Naive thymus-derived CD8-positive, alpha-beta T cell (primary cell): Measurements from ENCODE around the gene PRPSAP1. TPM values are rescaled to one million over a fixed set of nuclear protein-coding genes. Genes with fewer than 3 reads are reported as not detected.
A peak's percentile ranks its signal among the peaks of the same experiment; 100 is the strongest.

ENCODE experiments used
- ATAC-seq, 2 donors: fragments of 150-1000 bp; cut with Tn5 transposase in 1 of 2; sonication (Bioruptor Pico), chemical (Tn5 transposase) in 1 of 2; 1 replicate in 1 of 2; 2 replicates in 1 of 2; pipeline ENCODE4 v1.10.0; 2021; ENCODE audit warnings: mild to moderate bottlenecking in 2 of 2, moderate library complexity in 2 of 2
- POLR2A ChIA-PET: fragments of 350-600 bp; sonication (Branson Sonifier 250); formaldehyde crosslinking; loops from one replicate; lab custom pipeline; 2021; ENCODE audit warnings: antibody characterized with exemption; lab: Charles Lee
- DNase-seq, 10 donors: peaks; one replicate each; pipeline versions ENCODE4 v3.0.0 to v3.0.0-alpha.2; 2020 to 2022
- H3K27ac Mint-ChIP-seq, 10 donors: one replicate each; pipeline ENCODE4 v1.8.0; 2020 to 2022; ENCODE audit warnings: mild to moderate bottlenecking in 10 of 10, mixed read lengths in 10 of 10, moderate library complexity in 4 of 10, inconsistent platforms in 1 of 10
- H3K27me3 Mint-ChIP-seq, 5 donors: one replicate each; pipeline ENCODE4 v1.8.0; 2021 to 2022; ENCODE audit warnings: mixed read lengths in 5 of 5
- H3K36me3 Mint-ChIP-seq, 3 donors: one replicate each; pipeline ENCODE4 v1.8.0; 2020 to 2022; ENCODE audit warnings: mixed read lengths in 3 of 3, mild to moderate bottlenecking in 2 of 3, inconsistent platforms in 1 of 3
- H3K4me1 Mint-ChIP-seq, 4 donors: one replicate each; pipeline ENCODE4 v1.8.0; 2021 to 2022; ENCODE audit warnings: mixed read lengths in 4 of 4
- H3K4me3 Mint-ChIP-seq, 10 donors: one replicate each; pipeline ENCODE4 v1.8.0; 2020 to 2022; ENCODE audit warnings: mild to moderate bottlenecking in 10 of 10, mixed read lengths in 10 of 10, moderate library complexity in 6 of 10, inconsistent platforms in 1 of 10
- H3K9me3 Mint-ChIP-seq, 9 donors: one replicate each; pipeline ENCODE4 v1.8.0; 2020 to 2022; ENCODE audit warnings: mixed read lengths in 9 of 9, mild to moderate bottlenecking in 3 of 9, inconsistent platforms in 1 of 9, moderate library complexity in 1 of 9
- polyA plus RNA-seq, 3 donors: library from polyadenylated mRNA; unstranded; fragments of 300-500 nt; fragmentation: Illumina TruSeq; gene quantifications; one replicate each; pipeline ENCODE4 v1.2.3, GENCODE V29; 2021
- total RNA-seq, 8 experiments: library from RNA in 2 of 8; stranded (reverse) in 2 of 8; gene quantifications; one replicate each; pipeline ENCODE4 v1.2.3 and lab custom pipeline; 2021 to 2026

The PRPSAP1 gene
- total and polyA plus RNA-seq, 5 experiments from 2014 or later = 37.9 to 62.9 (median 44.7) TPM

DNA sequence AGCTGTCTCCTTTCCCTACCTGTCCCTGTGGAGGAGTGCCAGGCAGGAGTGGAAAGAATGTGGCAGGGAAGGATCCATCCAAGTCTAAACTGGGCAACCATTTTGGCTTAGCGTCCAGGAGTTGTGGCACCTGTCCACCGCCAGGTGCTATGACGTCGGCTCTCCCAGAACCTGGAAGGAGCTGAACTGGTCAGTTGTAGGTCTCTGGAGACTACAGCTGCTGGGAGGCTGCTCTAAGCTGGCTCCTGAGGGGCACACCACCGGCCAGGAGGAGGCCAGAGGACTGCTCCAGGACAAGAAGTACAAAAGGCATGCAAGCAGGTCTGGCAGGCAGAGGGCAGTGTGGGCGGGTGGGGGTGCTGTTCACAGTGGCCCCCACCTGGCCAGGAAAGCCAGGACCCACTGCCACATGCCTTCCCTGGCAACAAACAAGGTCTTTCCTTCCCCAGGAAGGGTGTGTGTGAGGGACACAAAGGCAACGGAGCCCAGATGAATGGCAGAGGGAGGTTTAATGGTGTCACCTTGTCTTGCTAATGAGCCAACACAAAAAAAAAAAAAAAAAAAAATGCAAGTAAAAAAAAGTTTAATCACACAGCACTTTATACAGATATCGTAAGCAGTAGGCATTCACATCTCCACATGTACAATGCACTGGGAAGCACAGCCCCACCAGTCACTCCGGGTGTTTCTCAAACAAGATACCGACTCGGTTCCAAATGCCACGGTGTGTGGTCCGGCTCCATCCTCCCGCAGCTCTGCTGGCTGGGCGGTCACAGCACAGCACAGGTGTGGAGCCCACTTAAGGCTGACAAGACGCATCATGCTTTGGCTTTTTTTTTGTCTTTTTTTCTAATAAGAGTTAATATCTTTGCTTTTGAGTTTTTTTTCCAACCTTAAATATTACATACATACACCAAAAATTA, 35.5 kb upstream of the PRPSAP1 start:
- Mint-ChIP-seq H3K4me3 (no peak overlapping the region), H3K27me3 (no peaks in the 10 kb centered on the region), H3K4me1 (peaks cover 0 to 8% (median 4%) of the 10 kb centered on the region in 4 donors), H3K36me3 (peaks cover 0 to 19% (median 0%) of the 10 kb centered on the region in 3 donors), H3K9me3 (no peaks in the 10 kb centered on the region), H3K27ac (peak overlapping the region in 3 of 10 donors; percentile 31 to 41 (median 40))
- POLR2A ChIA-PET = interaction anchor here (0.7 kb wide), 1 partner anchor 1497 kb away, joined by 3 read pairs; no protein-coding TSS in a partner anchor
- ATAC-seq (no peak), DNase-seq (no peak)

DNA sequence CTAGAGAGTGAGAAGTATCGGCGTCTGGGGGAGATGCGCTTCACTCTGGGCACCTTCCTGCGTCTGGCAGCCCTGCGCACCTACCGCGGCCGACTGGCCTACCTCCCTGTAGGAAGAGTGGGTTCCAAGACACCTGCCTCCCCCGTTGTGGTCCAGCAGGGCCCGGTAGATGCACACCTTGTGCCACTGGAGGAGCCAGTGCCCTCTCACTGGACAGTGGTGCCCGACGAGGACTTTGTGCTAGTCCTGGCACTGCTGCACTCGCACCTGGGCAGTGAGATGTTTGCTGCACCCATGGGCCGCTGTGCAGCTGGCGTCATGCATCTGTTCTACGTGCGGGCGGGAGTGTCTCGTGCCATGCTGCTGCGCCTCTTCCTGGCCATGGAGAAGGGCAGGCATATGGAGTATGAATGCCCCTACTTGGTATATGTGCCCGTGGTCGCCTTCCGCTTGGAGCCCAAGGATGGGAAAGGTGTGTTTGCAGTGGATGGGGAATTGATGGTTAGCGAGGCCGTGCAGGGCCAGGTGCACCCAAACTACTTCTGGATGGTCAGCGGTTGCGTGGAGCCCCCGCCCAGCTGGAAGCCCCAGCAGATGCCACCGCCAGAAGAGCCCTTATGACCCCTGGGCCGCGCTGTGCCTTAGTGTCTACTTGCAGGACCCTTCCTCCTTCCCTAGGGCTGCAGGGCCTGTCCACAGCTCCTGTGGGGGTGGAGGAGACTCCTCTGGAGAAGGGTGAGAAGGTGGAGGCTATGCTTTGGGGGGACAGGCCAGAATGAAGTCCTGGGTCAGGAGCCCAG, 33.5 kb upstream of the PRPSAP1 start:
- POLR2A ChIA-PET = interaction anchor here (1.0 to 3.3 kb wide), 3 partner anchors 11 to 80 kb away, joined by 3 to 39 read pairs (median 25); partner anchors contain the start of gene PRPSAP1
- Mint-ChIP-seq H3K9me3 (no peaks in the 10 kb centered on the region), H3K27ac (peak overlapping the region in 1 of 10 donors; percentile 71), H3K36me3 (peaks cover 0 to 9% (median 0%) of the 10 kb centered on the region in 3 donors), H3K4me3 (peak overlapping the region in 4 of 10 donors; percentile 47 to 87 (median 58)), H3K4me1 (peaks cover 6 to 14% (median 11%) of the 10 kb centered on the region in 4 donors), H3K27me3 (peaks cover 0 to 3% (median 0%) of the 10 kb centered on the region in 5 donors)
- DNase-seq (no peak), ATAC-seq (no peak)

DNA sequence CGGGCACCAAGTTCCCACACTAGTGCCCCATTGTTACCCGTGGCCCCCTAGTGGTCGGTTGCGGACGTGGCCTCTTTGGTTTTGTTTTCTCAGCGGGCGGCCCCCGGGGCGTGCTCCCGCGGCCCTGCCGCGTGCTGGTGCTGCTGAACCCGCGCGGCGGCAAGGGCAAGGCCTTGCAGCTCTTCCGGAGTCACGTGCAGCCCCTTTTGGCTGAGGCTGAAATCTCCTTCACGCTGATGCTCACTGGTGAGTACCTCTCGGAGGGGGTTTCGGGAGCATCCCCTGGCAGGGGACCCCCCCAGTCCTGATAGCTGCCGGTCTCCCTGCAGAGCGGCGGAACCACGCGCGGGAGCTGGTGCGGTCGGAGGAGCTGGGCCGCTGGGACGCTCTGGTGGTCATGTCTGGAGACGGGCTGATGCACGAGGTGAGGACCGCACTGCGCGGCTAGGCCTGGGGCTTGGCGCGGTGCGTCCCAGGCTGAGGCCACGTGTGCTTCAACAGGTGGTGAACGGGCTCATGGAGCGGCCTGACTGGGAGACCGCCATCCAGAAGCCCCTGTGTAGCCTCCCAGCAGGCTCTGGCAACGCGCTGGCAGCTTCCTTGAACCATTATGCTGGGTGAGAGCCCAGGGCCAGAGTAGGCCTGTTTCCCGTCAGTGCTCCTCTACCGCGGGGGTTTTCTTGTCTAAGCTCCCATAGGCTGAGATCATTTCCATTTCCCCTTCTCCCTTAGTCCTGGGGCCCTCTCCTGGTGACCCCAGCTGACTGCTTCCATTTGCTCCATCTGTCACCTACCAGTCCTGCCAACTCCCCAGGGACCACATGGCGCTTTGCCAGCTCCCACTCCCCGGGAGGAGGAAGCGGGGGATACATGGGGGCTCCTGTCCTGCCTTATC, 32.4 kb upstream of the PRPSAP1 start:
- POLR2A ChIA-PET = interaction anchor here (1.0 to 3.3 kb wide), 6 partner anchors 12 to 116 kb away, joined by 3 to 39 read pairs (median 4); partner anchors contain the start of gene PRPSAP1
- peak; percentile 67 to 90 (median 81) for DNase-seq
- Mint-ChIP-seq H3K4me3 (peak overlapping the region; percentile 54 to 87 (median 70)), H3K4me1 (peaks cover 6 to 14% (median 11%) of the 10 kb centered on the region in 4 donors), H3K27me3 (peaks cover 0 to 3% (median 0%) of the 10 kb centered on the region in 5 donors), H3K27ac (peak overlapping the region in 2 of 10 donors; percentile 67 to 71), H3K36me3 (peaks cover 0 to 9% (median 0%) of the 10 kb centered on the region in 3 donors), H3K9me3 (no peaks in the 10 kb centered on the region)
- peak; percentile 52 to 65 for ATAC-seq

DNA sequence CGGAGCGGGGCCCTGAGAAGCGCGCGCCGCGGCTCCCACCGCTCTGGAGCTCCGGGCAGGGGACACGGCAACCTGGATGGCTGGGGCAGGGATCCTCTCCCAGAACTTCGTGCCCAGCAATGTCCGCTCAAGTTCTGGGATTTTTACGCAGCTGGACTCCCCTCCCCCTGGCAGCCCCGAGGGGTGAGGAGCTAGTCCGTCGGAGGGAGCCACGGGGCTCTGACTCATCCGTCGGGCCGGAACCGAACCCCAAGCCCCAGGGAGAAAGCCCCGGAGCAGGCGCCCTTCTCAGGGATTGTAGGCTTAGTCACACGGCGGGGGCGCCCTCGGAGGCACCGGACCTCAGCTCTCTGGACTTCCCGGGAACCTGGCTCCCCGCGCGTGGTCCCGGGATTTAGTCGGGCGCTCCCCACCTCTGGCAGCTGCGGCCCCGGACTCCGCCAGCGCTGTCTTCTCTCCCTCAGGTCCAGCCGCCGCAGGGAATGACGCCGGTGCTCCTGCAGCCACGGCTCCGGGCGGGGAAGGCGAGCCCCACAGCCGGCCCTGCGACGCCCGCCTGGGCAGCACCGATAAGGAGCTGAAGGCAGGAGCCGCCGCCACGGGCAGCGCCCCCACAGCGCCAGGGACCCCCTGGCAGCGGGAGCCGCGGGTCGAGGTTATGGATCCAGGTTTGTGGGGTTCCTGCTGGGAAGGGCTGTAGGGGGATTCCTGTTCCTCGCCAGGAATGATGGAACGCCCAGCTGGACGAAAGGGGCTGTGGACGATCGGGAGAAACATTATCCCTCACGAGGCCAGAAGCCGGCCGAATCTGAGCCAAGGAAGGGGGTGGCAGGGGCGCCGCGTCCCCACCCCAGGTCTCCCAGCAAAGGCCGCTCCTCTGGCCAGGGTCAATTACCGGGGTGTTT, 31.5 kb upstream of the PRPSAP1 start:
- no peak overlapping the region for H3K27ac Mint-ChIP-seq
- DNase-seq (peak in 4 of 10 donors; percentile 6 to 29 (median 17)), ATAC-seq (peak in 1 of 2 donors; percentile 6)
- POLR2A ChIA-PET = interaction anchor here (1.0 to 3.3 kb wide), 8 partner anchors 13 to 372 kb away, joined by 3 to 39 read pairs (median 4); partner anchors contain the start of gene PRPSAP1
- peak overlapping the region; percentile 54 to 87 (median 72) for H3K4me3 Mint-ChIP-seq
- H3K36me3 Mint-ChIP-seq = peaks cover 0 to 3% (median 0%) of the 10 kb centered on the region in 3 donors
- peaks cover 6 to 14% (median 11%) of the 10 kb centered on the region in 4 donors for H3K4me1 Mint-ChIP-seq
- peaks cover 0 to 3% (median 0%) of the 10 kb centered on the region in 5 donors for H3K27me3 Mint-ChIP-seq
- H3K9me3 Mint-ChIP-seq = no peaks in the 10 kb centered on the region

DNA sequence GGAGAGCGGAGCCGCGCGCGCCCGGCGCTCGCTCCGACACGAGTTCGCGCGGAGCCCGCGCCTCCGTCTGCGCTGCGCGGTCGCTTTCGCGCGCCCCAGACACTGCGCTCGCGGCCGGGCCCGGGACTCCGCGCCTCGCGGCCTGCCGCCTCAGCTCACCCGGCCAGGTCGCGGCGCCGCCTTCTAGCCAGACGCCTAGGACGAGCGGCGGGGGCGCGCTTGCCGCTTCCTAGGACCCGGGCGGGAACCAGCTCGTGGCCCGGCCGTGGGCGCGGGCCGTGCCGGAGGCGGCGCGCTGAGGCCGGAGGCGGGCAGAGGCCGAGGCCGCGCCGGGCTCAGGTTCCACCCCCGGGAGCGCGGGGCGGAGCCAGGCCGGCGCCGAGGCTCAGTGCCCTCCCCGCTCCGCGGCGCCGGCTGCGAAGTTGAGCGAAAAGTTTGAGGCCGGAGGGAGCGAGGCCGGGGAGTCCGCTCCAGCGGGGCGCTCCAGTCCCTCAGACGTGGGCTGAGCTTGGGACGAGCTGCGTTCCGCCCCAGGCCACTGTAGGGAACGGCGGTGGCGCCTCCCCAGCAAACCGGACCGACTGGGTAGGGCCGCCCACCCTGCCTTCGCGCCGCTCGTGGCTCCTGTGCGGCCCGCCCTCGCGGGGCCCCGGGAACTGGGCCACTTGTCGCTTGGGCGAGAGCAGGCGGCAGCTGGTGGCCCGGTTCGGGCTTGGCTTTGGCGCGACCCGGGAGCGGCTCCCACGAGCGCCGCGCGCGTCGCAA, 30.7 kb upstream of the PRPSAP1 start, which contains the start of gene SPHK1:
Gene SPHK1 (plus strand): TSS at position 388 of the 765 bp plus-strand sequence. CDS start 1,036 bp downstream, outside the sequence.
- DNase-seq (peak in 8 of 10 donors; percentile 12 to 48 (median 40)), ATAC-seq (peak; percentile 39 to 65)
- peaks cover 6 to 14% (median 11%) of the 10 kb centered on the region in 4 donors for H3K4me1 Mint-ChIP-seq
- no peaks in the 10 kb centered on the region for H3K9me3 Mint-ChIP-seq
- H3K4me3 Mint-ChIP-seq = peak within 1 kb of the TSS; percentile 79 to 95 (median 90)
- H3K27ac Mint-ChIP-seq = peak within 1 kb of the TSS in 8 of 10 donors; percentile 34 to 87 (median 72)
- no peaks in the 10 kb centered on the region for H3K36me3 Mint-ChIP-seq
- H3K27me3 Mint-ChIP-seq = peaks cover 0 to 3% (median 0%) of the 10 kb centered on the region in 5 donors
- POLR2A ChIA-PET = interaction anchor here (1.0 to 3.3 kb wide), 7 partner anchors 14 to 371 kb away, joined by 3 to 39 read pairs (median 4); partner anchors contain the start of gene PRPSAP1

DNA sequence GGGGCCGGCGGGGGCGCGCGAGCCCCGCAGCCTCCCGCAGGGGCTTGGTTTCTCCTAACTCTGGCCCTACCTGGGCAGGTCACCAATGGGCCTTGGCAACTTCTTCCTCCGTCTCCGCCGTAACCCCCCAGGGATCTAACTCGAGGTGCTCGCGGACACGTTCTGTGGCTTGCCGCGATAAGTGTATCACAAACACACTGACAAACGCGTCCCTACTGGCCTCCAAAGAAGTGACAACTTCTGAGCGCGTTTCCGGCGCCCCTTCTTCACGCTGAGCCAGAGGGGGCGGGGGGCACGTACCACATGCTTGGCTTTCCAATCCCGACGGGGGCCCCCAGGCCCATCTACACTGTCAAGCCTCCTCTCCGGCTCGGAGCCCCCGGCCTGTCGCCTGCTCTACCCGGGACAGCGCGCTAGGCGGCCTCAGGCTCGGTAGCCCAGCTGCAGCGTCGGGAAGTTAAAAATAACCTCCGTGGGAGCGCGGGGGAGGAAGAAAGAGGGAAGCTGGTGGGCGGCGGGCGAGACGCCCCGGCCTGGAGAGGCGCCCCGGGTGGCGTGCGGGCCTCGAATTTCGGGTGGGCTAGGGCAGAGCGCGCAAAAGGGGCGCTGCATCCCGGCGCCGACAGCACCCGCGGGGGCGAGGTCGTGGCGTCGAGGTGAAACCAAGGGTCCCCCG, 30.0 kb upstream of the PRPSAP1 start:
- POLR2A ChIA-PET = interaction anchor here (1.3 to 3.3 kb wide), 4 partner anchors 13 to 31 kb away, joined by 4 to 39 read pairs (median 16); partner anchors contain the start of gene PRPSAP1
- Mint-ChIP-seq H3K27me3 (peaks cover 0 to 3% (median 0%) of the 10 kb centered on the region in 5 donors), H3K27ac (peak overlapping the region in 8 of 10 donors; percentile 34 to 87 (median 72)), H3K36me3 (no peaks in the 10 kb centered on the region), H3K4me3 (peak overlapping the region; percentile 79 to 95 (median 90)), H3K4me1 (peaks cover 6 to 14% (median 11%) of the 10 kb centered on the region in 4 donors), H3K9me3 (no peaks in the 10 kb centered on the region)
- DNase-seq = peak in 8 of 10 donors; percentile 15 to 72 (median 47)
- peak; percentile 38 to 50 for ATAC-seq

DNA sequence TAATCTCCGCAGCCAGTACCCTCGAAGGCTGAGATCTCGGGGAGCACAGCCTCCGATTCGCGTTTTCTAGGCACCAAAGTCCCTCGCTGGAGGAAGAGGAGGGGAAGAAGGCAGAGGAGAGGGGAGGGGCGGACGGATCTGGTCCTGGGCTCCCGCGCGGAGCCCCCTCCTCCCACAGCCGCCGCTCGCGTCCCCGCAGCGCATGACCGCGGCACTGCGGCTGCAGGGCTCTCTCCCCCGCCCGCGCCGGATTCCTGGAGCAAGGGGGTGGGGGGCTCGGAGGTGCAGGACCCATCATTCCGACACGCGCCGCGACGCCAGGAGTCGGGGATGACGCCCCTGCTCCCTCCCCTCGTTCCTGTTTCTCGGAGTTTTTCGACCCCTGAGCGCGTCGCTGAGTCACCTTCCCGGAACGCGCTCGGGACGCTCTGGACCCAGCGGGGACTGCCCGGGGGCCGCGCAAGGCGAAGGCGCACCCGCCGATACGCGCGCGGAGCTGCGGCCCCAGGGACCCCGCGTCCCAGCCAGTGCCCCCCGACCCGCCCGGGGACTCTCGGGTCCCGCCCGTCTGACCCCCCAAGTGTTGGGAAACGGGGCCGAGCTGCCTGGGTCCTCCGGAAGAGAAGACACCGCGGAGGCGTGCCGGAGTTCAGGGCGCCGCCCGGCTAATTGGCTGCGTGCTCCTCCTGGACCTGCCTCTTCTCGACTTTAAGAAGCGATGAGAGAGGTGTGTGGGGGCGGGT, 29.3 kb upstream of the PRPSAP1 start:
- DNase-seq (peak in 8 of 10 donors; percentile 23 to 55 (median 40)), ATAC-seq (peak; percentile 57 to 65)
- H3K27ac Mint-ChIP-seq = peak overlapping the region in 3 of 10 donors; percentile 40 to 72 (median 67)
- peak overlapping the region; percentile 79 to 95 (median 90) for H3K4me3 Mint-ChIP-seq
- no peaks in the 10 kb centered on the region for H3K36me3 Mint-ChIP-seq
- no peaks in the 10 kb centered on the region for H3K9me3 Mint-ChIP-seq
- H3K27me3 Mint-ChIP-seq = peaks cover 0 to 3% (median 0%) of the 10 kb centered on the region in 5 donors
- peaks cover 6 to 14% (median 11%) of the 10 kb centered on the region in 4 donors for H3K4me1 Mint-ChIP-seq
- POLR2A ChIA-PET = interaction anchor here (0.6 to 1.2 kb wide), 3 partner anchors 15 to 321 kb away, joined by 3 to 4 read pairs (median 3); partner anchors contain the start of gene PRPSAP1

DNA sequence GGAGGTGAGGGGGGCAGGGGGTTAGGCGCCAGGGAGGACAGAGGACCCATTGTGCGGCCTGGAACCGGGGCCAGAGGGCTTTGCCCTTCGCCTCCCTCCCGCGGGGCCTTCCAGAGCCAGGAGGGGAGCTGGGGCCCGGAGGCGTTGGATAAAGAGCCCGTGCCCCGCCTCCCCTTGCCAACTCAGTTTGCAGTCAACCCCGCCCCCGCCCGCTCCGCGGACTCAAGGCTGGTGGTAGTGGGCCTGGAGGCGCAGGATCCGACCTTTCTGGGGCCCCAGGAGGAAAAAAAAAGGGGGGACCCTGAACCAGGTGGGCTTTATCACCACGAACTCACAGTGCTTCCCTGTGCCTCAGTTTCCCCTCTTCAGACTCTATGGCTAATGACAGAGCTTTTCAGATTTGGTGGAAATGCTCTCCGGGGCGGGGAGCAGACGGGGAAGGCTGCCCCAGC, 28.7 kb upstream of the PRPSAP1 start:
- Mint-ChIP-seq H3K9me3 (no peaks in the 10 kb centered on the region), H3K4me3 (peak overlapping the region; percentile 76 to 89 (median 86)), H3K4me1 (peaks cover 6 to 14% (median 11%) of the 10 kb centered on the region in 4 donors), H3K27ac (peak overlapping the region in 1 of 10 donors; percentile 72), H3K36me3 (no peaks in the 10 kb centered on the region), H3K27me3 (peaks cover 0 to 3% (median 0%) of the 10 kb centered on the region in 5 donors)
- no peak for DNase-seq
- ATAC-seq = no peak
- POLR2A ChIA-PET = interaction anchor here (0.6 to 1.2 kb wide), 5 partner anchors 15 to 353 kb away, joined by 3 to 6 read pairs (median 3); partner anchors contain the start of gene PRPSAP1
